CD4-positive, CD25-positive, alpha-beta regulatory T cell (primary cell): Measurements from ENCODE around the gene ACRBP. TPM values are rescaled to one million over a fixed set of nuclear protein-coding genes. Genes with fewer than 3 reads are reported as not detected.
A peak's percentile ranks its signal among the peaks of the same experiment; 100 is the strongest.

Source experiments
- ATAC-seq, 2 donors: fragments of 150-1000 bp; cut with Tn5 transposase; one replicate each; pipeline ENCODE4 v1.10.0; 2021; ENCODE audit warnings: low read depth in 2 of 2, moderate number of reproducible peaks in 2 of 2, moderate library complexity in 1 of 2
- DNase-seq, 3 donors: peaks; one replicate each; pipeline versions ENCODE4 v3.0.0 to v3.0.0-alpha.2; 2012 to 2022; ENCODE audit warnings: mixed read lengths in 1 of 3
- H3K27ac ChIP-seq: one replicate; pipeline ENCODE4 v1.7.0; 2013; ENCODE audit warnings: mild to moderate bottlenecking, low read length; ENCODE audit not compliant: insufficient read depth, poor library complexity, severe bottlenecking
- H3K27me3 ChIP-seq: one replicate; pipeline ENCODE4 v1.7.0; 2013; ENCODE audit warnings: low read length; ENCODE audit not compliant: control insufficient read depth, insufficient read depth
- H3K36me3 ChIP-seq: one replicate; pipeline ENCODE4 v1.7.0; 2013; ENCODE audit warnings: mild to moderate bottlenecking, low read length, moderate library complexity; ENCODE audit not compliant: control insufficient read depth, insufficient read depth
- H3K4me1 ChIP-seq: 2 replicates; pipeline ENCODE4 v1.7.0; 2013; ENCODE audit warnings: mild to moderate bottlenecking, low read length; ENCODE audit not compliant: insufficient read depth, control insufficient read depth, poor library complexity, severe bottlenecking
- H3K4me3 ChIP-seq: one replicate; pipeline ENCODE4 v1.7.0; 2013; ENCODE audit warnings: low read depth, mild to moderate bottlenecking, low read length, moderate library complexity
- H3K9me3 ChIP-seq, 2 experiments: 1 replicate in 1 of 2; 2 replicates in 1 of 2; pipeline ENCODE4 v1.7.0; 2013; ENCODE audit warnings: low read length in 2 of 2, mild to moderate bottlenecking in 1 of 2, moderate library complexity in 1 of 2; ENCODE audit not compliant: control insufficient read depth in 2 of 2
- H3K27ac Mint-ChIP-seq, 3 donors: one replicate each; pipeline ENCODE4 v1.8.0; 2020 to 2022; ENCODE audit warnings: mild to moderate bottlenecking in 3 of 3, mixed read lengths in 3 of 3, moderate library complexity in 2 of 3
- H3K27me3 Mint-ChIP-seq: one replicate; pipeline ENCODE4 v1.8.0; 2022; ENCODE audit warnings: mild to moderate bottlenecking, mixed read lengths
- H3K36me3 Mint-ChIP-seq: one replicate; pipeline ENCODE4 v1.8.0; 2020; ENCODE audit warnings: mixed read lengths
- H3K4me1 Mint-ChIP-seq, 4 donors: one replicate each; pipeline ENCODE4 v1.8.0; 2020 to 2022; ENCODE audit warnings: mixed read lengths in 4 of 4, mild to moderate bottlenecking in 1 of 4
- H3K4me3 Mint-ChIP-seq, 4 donors: one replicate each; pipeline ENCODE4 v1.8.0; 2020 to 2022; ENCODE audit warnings: mild to moderate bottlenecking in 4 of 4, mixed read lengths in 4 of 4, moderate library complexity in 3 of 4
- H3K9me3 Mint-ChIP-seq, 7 donors: one replicate each; pipeline ENCODE4 v1.8.0; 2020 to 2022; ENCODE audit warnings: mixed read lengths in 7 of 7, mild to moderate bottlenecking in 3 of 7, moderate library complexity in 2 of 7
- polyA plus RNA-seq, 4 donors: library from polyadenylated mRNA; unstranded; fragments of 300-500 nt; fragmentation: Illumina TruSeq; gene quantifications; one replicate each; pipeline ENCODE4 v1.2.3, GENCODE V29; 2021
- total RNA-seq: library from RNA; stranded (reverse); gene quantifications from one replicate; pipeline ENCODE4 v1.2.3, GENCODE V29; 2022

Gene ACRBP
- total and polyA plus RNA-seq, 5 donors from 2014 or later, result 0.41 to 13.7 TPM; not detected in 3

DNA sequence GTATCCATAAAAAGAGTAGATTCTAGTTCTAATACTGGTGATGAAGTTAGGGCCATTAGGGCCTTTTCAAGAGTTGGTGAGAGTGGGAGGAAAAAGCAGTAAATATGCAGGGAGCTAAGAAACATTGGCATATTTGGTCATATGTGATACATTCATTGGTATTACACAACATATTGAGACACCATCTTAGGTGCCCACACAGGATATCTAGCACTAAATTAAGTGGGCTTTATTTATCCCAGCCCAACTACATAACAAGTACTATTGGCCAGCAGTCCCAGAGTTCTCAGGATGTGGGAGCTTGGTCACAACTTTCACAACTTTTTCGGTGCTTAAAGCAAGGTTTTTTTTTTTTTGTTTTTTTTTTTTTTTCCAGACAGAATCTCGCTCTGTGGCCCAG, 17.7 kb upstream of the ACRBP start:
- Mint-ChIP-seq H3K27me3 (no peaks in the 10 kb centered on the region), H3K4me1 (peaks cover 6 to 32% (median 17%) of the 10 kb centered on the region in 4 donors), H3K9me3 (peaks cover 0 to 2% (median 0%) of the 10 kb centered on the region in 7 donors), H3K36me3 (peaks cover 27% of the 10 kb centered on the region), H3K4me3 (peak overlapping the region in 2 of 4 donors; percentile 40 to 59), H3K27ac (peak overlapping the region; percentile 1 to 98 (median 41))
- H3K9me3 ChIP-seq, result no peaks in the 10 kb centered on the region
- DNase-seq, result no peak
- H3K4me1 ChIP-seq, result peaks cover 12% of the 10 kb centered on the region
- no peak overlapping the region for H3K4me3 ChIP-seq
- no peaks in the 10 kb centered on the region for H3K27me3 ChIP-seq
- no peak for ATAC-seq
- H3K27ac ChIP-seq, result no peak overlapping the region
- peaks cover 29% of the 10 kb centered on the region for H3K36me3 ChIP-seq

DNA sequence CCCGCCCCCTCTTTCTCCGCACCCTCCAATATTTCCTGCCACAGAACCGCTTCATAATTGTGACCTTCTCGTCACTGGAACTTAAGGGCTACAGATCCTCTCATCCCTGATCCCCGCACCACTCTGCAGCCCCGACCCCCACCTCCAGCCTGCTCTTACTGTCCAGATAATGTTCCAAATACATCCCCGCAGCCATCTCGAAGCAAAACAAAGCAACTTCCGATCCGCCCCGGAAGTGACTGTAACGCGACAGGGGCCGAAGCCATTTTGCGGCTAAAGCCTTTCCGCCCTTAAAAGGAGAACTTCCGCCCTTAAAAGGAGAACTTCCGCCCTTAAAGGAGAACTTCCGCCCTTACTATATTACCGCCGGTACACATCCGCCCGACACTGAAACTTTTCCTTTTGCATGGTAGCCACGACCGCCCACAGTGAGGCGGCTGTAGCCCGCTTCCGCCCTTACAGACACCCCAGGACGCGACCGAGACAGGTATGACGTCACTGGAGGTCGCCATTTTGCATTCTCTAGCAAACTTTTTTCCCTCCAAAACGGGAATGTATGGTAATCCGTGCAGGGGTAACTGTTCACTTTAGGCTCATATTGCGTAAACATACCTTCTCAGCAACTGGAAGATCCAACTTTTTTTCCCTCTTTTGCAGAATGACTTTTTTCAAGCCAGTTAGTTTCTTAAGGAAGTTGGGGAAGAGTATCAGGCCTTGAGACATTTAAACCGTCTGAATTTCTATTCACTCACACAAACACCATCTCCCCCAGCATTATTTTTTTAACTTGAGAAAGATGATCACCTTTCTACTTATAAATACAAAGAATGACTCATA, 15.9 kb upstream of the ACRBP start, which contains the start of gene ING4:
Gene ING4 (minus strand): TSS at position 214 of the 837 bp plus-strand sequence. CDS start 18 bp downstream, at position 196.
- peaks cover 23% of the 10 kb centered on the region for H3K36me3 Mint-ChIP-seq
- ATAC-seq, result peak; percentile 99
- Histone ChIP-seq H3K4me3 (peak within 1 kb of the TSS; percentile 90), H3K4me1 (peaks cover 12% of the 10 kb centered on the region), H3K9me3 (no peaks in the 10 kb centered on the region), H3K36me3 (peaks cover 16% of the 10 kb centered on the region), H3K27ac (peak within 1 kb of the TSS; percentile 90), H3K27me3 (no peaks in the 10 kb centered on the region)
- H3K4me1 Mint-ChIP-seq, result peaks cover 6 to 43% (median 20%) of the 10 kb centered on the region in 4 donors
- peak; percentile 95 to 100 (median 97) for DNase-seq
- H3K27ac Mint-ChIP-seq, result peak within 1 kb of the TSS; percentile 96 to 99 (median 98)
- no peaks in the 10 kb centered on the region for H3K27me3 Mint-ChIP-seq
- peaks cover 0 to 2% (median 0%) of the 10 kb centered on the region in 7 donors for H3K9me3 Mint-ChIP-seq
- H3K4me3 Mint-ChIP-seq, result peak within 1 kb of the TSS; percentile 86 to 97 (median 95)

DNA sequence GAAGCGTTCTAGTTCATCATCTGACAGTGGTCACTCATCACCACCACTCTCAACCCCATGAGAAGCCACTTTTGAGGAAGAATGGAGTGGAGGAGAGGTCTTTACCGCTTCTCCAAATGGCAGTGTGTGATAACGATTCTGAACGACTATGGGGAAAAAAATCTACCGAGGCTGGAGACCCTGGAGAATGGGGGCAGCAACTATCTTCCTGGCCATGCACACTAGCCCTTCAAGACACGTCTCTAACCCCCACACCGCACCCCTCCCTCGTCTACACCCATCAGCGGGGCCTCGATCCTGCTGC, 15.3 kb upstream of the ACRBP start:
- peaks cover 0 to 2% (median 0%) of the 10 kb centered on the region in 7 donors for H3K9me3 Mint-ChIP-seq
- peaks cover 6 to 43% (median 20%) of the 10 kb centered on the region in 4 donors for H3K4me1 Mint-ChIP-seq
- H3K36me3 Mint-ChIP-seq, result peaks cover 19% of the 10 kb centered on the region
- H3K27ac Mint-ChIP-seq, result peak overlapping the region; percentile 96 to 99 (median 98)
- ATAC-seq (peak; percentile 26 to 29), DNase-seq (no peak)
- peak overlapping the region; percentile 86 to 97 (median 95) for H3K4me3 Mint-ChIP-seq
- no peaks in the 10 kb centered on the region for H3K27me3 Mint-ChIP-seq
- peak overlapping the region; percentile 90 for H3K27ac ChIP-seq
- no peaks in the 10 kb centered on the region for H3K27me3 ChIP-seq
- H3K4me1 ChIP-seq, result peaks cover 12% of the 10 kb centered on the region
- H3K36me3 ChIP-seq, result peaks cover 11% of the 10 kb centered on the region
- peak overlapping the region; percentile 90 for H3K4me3 ChIP-seq
- H3K9me3 ChIP-seq, result no peaks in the 10 kb centered on the region

DNA sequence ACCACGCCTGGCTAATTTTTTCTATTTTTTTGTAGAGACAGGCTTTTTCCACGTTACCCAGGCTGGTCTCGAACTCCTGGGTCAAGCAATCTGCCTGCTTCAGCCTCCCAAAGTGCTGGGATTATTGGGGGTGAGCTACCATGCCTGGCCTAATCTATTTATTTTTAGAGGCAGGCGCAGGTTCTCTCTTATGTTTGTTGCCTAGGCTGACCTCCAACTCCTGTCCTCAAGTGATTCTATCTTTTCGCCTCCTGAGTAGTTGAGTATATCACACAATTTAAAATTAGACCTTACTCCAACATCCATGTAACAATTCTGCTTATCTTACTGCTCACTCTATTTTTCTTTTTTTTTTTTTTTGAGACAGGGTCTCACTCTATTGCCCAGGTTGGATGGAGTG, 6.8 kb upstream of the ACRBP start:
- H3K27ac ChIP-seq, result no peak overlapping the region
- H3K36me3 Mint-ChIP-seq, result peaks cover 37% of the 10 kb centered on the region
- no peaks in the 10 kb centered on the region for H3K4me1 ChIP-seq
- H3K27ac Mint-ChIP-seq, result no peak overlapping the region
- no peak overlapping the region for H3K4me3 Mint-ChIP-seq
- H3K27me3 ChIP-seq, result no peaks in the 10 kb centered on the region
- H3K4me1 Mint-ChIP-seq, result peaks cover 0 to 16% (median 3%) of the 10 kb centered on the region in 4 donors
- H3K9me3 Mint-ChIP-seq, result no peaks in the 10 kb centered on the region
- H3K27me3 Mint-ChIP-seq, result no peaks in the 10 kb centered on the region
- H3K9me3 ChIP-seq, result no peaks in the 10 kb centered on the region
- DNase-seq (no peak), ATAC-seq (no peak)
- H3K4me3 ChIP-seq, result no peak overlapping the region
- peaks cover 67% of the 10 kb centered on the region for H3K36me3 ChIP-seq

GRCh38 chr12:6653342-6653741, 6.1 kb upstream of the ACRBP start:
- Mint-ChIP-seq H3K27me3 (no peaks in the 10 kb centered on the region), H3K9me3 (no peaks in the 10 kb centered on the region), H3K27ac (no peak overlapping the region), H3K4me1 (peaks cover 0 to 10% (median 1%) of the 10 kb centered on the region in 4 donors), H3K36me3 (peaks cover 30% of the 10 kb centered on the region), H3K4me3 (no peak overlapping the region)
- no peaks in the 10 kb centered on the region for H3K9me3 ChIP-seq
- no peak for ATAC-seq
- no peak for DNase-seq
- H3K4me3 ChIP-seq, result no peak overlapping the region
- no peak overlapping the region for H3K27ac ChIP-seq
- peaks cover 63% of the 10 kb centered on the region for H3K36me3 ChIP-seq
- no peaks in the 10 kb centered on the region for H3K4me1 ChIP-seq
- H3K27me3 ChIP-seq, result no peaks in the 10 kb centered on the region

GRCh38 chr12:6652391-6652790, 5.2 kb upstream of the ACRBP start:
- Histone ChIP-seq H3K27me3 (no peaks in the 10 kb centered on the region), H3K9me3 (no peaks in the 10 kb centered on the region), H3K27ac (no peak overlapping the region), H3K4me1 (no peaks in the 10 kb centered on the region), H3K36me3 (peaks cover 63% of the 10 kb centered on the region), H3K4me3 (no peak overlapping the region)
- H3K4me3 Mint-ChIP-seq, result no peak overlapping the region
- no peaks in the 10 kb centered on the region for H3K27me3 Mint-ChIP-seq
- peaks cover 0 to 6% (median 0%) of the 10 kb centered on the region in 4 donors for H3K4me1 Mint-ChIP-seq
- no peak for ATAC-seq
- no peak for DNase-seq
- no peaks in the 10 kb centered on the region for H3K9me3 Mint-ChIP-seq
- peaks cover 30% of the 10 kb centered on the region for H3K36me3 Mint-ChIP-seq
- H3K27ac Mint-ChIP-seq, result peak overlapping the region in 1 of 3 donors; percentile 74

DNA sequence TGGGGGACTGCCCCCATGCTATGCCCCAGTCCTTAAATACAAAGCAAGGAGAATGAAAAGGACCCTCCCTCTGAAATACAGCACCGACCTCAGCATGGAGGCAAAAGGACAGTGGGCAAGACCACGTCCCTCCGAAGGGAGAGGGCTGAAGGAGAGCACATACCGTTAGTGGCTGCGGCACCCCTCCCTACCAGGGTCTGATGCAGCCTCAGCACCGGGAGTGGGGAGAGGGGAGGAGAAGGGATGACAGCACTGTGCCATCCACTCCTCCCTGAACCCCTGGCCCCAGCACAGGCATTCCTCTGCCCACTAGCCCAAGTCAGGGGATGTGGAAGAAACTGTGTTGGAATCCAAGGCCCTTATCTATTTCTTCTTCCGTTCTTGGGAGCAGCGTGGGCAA, 3.6 kb upstream of the ACRBP start:
- H3K4me3 ChIP-seq, result no peak overlapping the region
- H3K36me3 ChIP-seq, result peaks cover 51% of the 10 kb centered on the region
- H3K27ac ChIP-seq, result no peak overlapping the region
- Mint-ChIP-seq H3K4me3 (no peak overlapping the region), H3K9me3 (peaks cover 0 to 2% (median 0%) of the 10 kb centered on the region in 7 donors), H3K27me3 (no peaks in the 10 kb centered on the region), H3K36me3 (peaks cover 23% of the 10 kb centered on the region), H3K27ac (peak overlapping the region in 1 of 3 donors; percentile 47), H3K4me1 (peaks cover 0 to 14% (median 2%) of the 10 kb centered on the region in 4 donors)
- H3K27me3 ChIP-seq, result no peaks in the 10 kb centered on the region
- no peaks in the 10 kb centered on the region for H3K9me3 ChIP-seq
- H3K4me1 ChIP-seq, result peaks cover 8% of the 10 kb centered on the region
- no peak for ATAC-seq
- DNase-seq, result no peak
